ENCODE results near the gene SCN5A.
A peak's percentile ranks its signal among the peaks of the same experiment; 100 is the strongest.

SCN5A gene

GRCh38 chr3:38649500-38650247 lies at the start of gene SCN5A:
SCN5A (minus strand) TSS chr3:38649687; CDS start chr3:38633307, 16,380 bp downstream.
- no peak for DNase-seq

GRCh38 chr3:38698760-38699159 lies 49.3 kb upstream of the SCN5A start:
- DNase-seq: no peak

- DNase-seq: no peak
Observed at GRCh38 chr3:38698061-38698460, 48.6 kb upstream of the SCN5A start.

GRCh38 chr3:38696034-38696433 lies 46.5 kb upstream of the SCN5A start:
- no peak for DNase-seq

GRCh38 chr3:38690185-38690584 lies 40.7 kb upstream of the SCN5A start:
- no peak for DNase-seq

GRCh38 chr3:38689774-38690173 lies 40.3 kb upstream of the SCN5A start:
- DNase-seq: no peak

- DNase-seq: no peak
Observed at GRCh38 chr3:38689346-38689745, 39.9 kb upstream of the SCN5A start.

DNA sequence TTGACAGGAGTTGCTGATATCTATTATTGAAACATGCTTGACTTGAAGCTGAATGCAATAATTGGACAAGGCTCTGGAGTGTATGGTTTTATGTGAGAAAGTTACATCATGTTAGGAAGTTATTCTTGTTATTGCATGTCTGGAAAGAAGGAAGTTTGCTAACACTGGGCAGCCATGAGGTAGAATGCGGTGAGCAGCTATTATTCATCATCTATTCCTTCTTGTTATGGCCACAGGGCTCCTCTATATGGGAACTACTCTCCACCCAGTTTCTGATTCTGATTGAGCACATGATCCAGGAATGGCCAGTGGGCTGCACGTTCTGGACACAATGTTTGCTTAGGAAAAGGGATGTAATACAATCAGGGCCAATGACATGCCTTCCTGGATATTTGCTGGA lies 37.8 kb upstream of the SCN5A start:
- DNase-seq: no peak

GRCh38 chr3:38684546-38684945 lies 35.1 kb upstream of the SCN5A start:
- no peak for DNase-seq

- DNase-seq: no peak
Observed at GRCh38 chr3:38669668-38670067, 20.2 kb upstream of the SCN5A start.

DNA sequence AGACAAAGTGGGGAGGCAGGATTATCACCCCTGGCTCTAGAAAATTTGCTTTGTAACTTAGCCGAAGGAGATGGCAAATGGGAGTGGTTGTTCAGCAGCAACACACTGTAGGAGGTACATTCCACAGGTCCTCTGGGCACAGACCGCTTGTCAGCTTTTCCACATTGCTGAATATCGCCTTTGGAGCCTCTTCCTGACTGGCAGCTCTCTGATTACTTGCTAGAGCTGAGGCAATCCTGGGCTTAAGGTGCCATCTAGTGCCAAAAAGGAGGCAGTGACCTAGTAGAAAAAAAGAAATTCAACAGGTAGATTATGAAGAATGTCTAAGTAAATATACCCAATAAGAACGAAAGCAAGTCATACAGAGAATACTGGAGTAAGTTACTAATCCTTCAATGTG lies 13.1 kb upstream of the SCN5A start:
- DNase-seq: no peak

DNA sequence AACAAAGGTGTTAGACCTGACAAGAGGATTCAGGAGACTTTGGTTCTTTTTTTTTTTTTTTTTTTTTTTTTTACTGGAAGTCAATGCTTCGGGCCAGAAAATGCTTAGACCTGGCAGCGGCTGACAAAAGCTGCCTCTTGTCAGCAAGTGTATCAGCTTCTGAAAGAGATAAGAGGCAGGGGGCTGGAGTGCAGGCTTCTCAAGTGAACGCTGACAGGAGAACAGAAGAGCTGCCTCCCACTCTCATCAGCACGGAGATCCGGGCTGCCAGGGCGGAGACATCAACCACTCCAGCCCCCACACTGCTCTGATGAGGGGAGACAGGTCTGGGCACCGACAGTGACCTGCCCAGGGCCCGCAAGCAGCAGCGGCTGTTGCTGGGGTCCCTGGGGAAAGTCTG lies 9.4 kb upstream of the SCN5A start:
- DNase-seq: no peak

DNA sequence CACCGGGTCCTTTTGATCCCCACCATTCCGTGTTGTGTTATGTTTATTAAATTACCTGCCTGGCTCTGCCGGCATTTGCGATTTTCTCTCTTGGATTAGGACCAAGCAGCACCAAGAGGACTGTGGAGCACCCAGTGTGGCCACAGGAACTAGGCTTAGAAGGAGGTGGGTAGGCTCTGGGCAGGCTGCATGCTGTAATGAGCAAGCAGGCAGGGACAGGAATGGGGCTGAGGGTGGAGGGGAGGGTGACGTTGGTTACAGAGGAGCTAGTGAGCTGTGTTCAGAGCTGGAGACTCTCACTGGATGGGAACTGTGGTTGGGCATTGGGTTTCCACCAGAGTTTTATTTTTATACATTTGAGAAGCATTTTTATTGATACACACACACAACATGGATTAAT lies 7.9 kb upstream of the SCN5A start:
- no peak for DNase-seq

DNA sequence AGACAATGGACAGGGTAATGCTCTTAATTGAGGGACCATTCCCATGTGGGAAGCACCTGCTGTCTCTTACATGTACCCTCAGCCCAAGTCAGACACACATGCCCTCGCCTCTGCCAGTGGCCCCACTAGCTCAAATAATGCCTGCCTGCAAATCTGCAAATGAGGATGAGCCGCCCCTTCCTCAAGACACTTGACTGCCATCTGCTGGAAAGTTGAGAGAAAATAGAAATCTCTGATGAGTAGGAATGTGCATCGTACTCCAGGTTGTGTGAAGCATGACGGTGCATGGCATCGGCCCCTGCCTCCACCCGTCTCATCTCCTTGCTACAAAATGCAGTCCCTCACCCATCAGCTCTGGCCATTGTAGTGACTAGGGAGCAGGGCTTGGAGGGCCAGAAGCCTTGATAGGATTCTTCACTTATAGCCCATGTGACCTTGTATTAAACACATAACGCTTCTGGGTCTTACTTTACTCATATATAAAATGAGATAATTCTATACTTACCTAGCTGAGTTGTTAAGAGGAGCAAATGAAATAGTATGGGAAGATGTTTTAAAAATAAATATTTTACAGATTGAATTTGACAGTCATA lies 6.3 kb upstream of the SCN5A start:
- DNase-seq: peak; percentile 8

- DNase-seq: no peak
Observed at GRCh38 chr3:38653685-38654537, 4.4 kb upstream of the SCN5A start.

GRCh38 chr3:38652934-38653333 lies 3.4 kb upstream of the SCN5A start:
- DNase-seq: no peak

DNA sequence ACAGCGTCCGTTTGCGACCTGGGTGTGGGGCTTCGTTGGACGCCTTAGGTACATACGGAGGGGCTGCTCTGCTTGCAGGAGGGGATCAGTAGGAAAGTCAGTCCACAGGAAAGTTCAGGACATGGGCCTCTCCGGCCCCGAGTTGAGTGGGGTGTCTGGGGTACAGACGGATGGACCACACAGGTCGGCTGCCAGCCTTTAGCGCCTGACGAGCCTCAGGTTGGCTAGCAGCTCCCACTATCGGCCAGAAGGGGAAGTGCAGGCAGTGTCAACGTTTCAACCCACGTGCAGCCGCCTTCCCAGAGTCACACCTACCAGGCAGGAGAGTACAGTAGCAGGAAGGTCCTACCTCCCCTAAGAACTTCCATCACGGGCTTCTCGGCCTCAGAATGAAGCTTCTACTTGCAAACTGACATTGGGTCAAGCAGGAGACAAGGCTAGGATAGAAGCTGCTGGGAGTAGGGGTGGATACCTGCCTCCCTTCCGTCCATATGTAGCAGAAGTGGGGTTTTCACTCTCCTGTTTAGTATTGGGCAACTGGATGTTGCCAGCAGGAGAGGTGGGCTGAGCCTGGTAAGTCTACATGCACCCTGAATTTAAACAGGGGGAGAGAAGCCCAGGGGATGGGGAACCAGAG lies 1.8 kb upstream of the SCN5A start:
- DNase-seq: peak; percentile 10

- DNase-seq: no peak
Observed at GRCh38 chr3:38650248-38650951, 913 bp upstream of the SCN5A start.

- no peak for DNase-seq
Observed at GRCh38 chr3:38648659-38649499, 608 bp downstream of the SCN5A start.

GRCh38 chr3:38648024-38648658 lies 1.3 kb downstream of the SCN5A start:
- no peak for DNase-seq
